GM10266 (cell line): Measurements from ENCODE around the gene CCDC110.
A peak's percentile ranks its signal among the peaks of the same experiment; 100 is the strongest.

Experiments
- DNase-seq: peaks from one replicate; pipeline ENCODE4 v3.0.0; 2012; ENCODE audit errors: extremely low spot score
- CTCF ChIP-seq: IDR thresholded peaks from 2 replicates; pipeline ENCODE4 v1.5.1; 2012; ENCODE audit warnings: mild to moderate bottlenecking, low read depth; ENCODE audit not compliant: control insufficient read depth, insufficient read depth; ENCODE audit errors: missing control alignments

Gene CCDC110

GRCh38 chr4:185500576-185500975, 29.0 kb upstream of the CCDC110 start:
- DNase-seq, result no peak
- no peak for TF ChIP-seq CTCF

- no peak for DNase-seq
- no peak for TF ChIP-seq CTCF
These were observed 28.5 kb upstream of the CCDC110 start for GRCh38 chr4:185500035-185500434.

- TF ChIP-seq CTCF, result no peak
- no peak for DNase-seq
These were observed 17.1 kb upstream of the CCDC110 start for GRCh38 chr4:185488650-185489049.

GRCh38 chr4:185481401-185481800, 9.9 kb upstream of the CCDC110 start:
- DNase-seq, result no peak

GRCh38 chr4:185480016-185480732, 8.6 kb upstream of the CCDC110 start:
- no peak for TF ChIP-seq CTCF
- no peak for DNase-seq

More at GRCh38 chr4:185481401-185481800, 9.9 kb upstream of the CCDC110 start:
- no peak for TF ChIP-seq CTCF

GRCh38 chr4:185479507-185479971, 8.0 kb upstream of the CCDC110 start:
- peak; percentile 65 for DNase-seq
- no peak for TF ChIP-seq CTCF

GRCh38 chr4:185473247-185473646, 1.7 kb upstream of the CCDC110 start:
- no peak for TF ChIP-seq CTCF
- DNase-seq, result no peak
